Suppressor macrophage treated with lipopolysaccharide for 4 hours (primary cell): ENCODE data around the gene CCDC177.

ENCODE experiments used
- DNase-seq: peaks from one replicate; pipeline ENCODE4 v3.0.0-alpha.2; 2020

Gene CCDC177

GRCh38 chr14:69574263-69574953, at the start of gene CCDC177:
TSS of gene CCDC177 (minus strand) at chr14:69574871. CDS start at chr14:69573622, 1,249 bp downstream.
- DNase-seq = peak; percentile 65

- peak; percentile 65 for DNase-seq
Measured at GRCh38 chr14:69624136-69624535, 49.5 kb upstream of the CCDC177 start.

GRCh38 chr14:69620981-69621380, 46.3 kb upstream of the CCDC177 start:
- no peak for DNase-seq

GRCh38 chr14:69620211-69620611, 45.5 kb upstream of the CCDC177 start:
- DNase-seq = peak; percentile 57

GRCh38 chr14:69619012-69619411, 44.3 kb upstream of the CCDC177 start:
- DNase-seq = peak; percentile 53

GRCh38 chr14:69617796-69618195, 43.1 kb upstream of the CCDC177 start:
- no peak for DNase-seq

- DNase-seq = no peak
Measured at GRCh38 chr14:69616408-69616773, 41.7 kb upstream of the CCDC177 start.

- DNase-seq = peak; percentile 91
Measured at GRCh38 chr14:69615496-69616407, 41.1 kb upstream of the CCDC177 start.

- DNase-seq = no peak
Measured at GRCh38 chr14:69615121-69615495, 40.4 kb upstream of the CCDC177 start.

GRCh38 chr14:69614592-69614991, 39.9 kb upstream of the CCDC177 start:
- DNase-seq = peak; percentile 92

- no peak for DNase-seq
Measured at GRCh38 chr14:69613312-69614073, 38.8 kb upstream of the CCDC177 start.

GRCh38 chr14:69612783-69613130, 38.1 kb upstream of the CCDC177 start:
- DNase-seq = no peak

- DNase-seq = peak; percentile 68
Measured at GRCh38 chr14:69612014-69612782, 37.5 kb upstream of the CCDC177 start.

GRCh38 chr14:69611172-69612013, 36.7 kb upstream of the CCDC177 start, which contains the start of gene SUSD6:
TSS of gene SUSD6 (plus strand) at chr14:69611596. CDS start at chr14:69658593, 46,997 bp downstream.
- DNase-seq = peak; percentile 96

- DNase-seq = no peak
Measured at GRCh38 chr14:69610874-69611171, 36.2 kb upstream of the CCDC177 start.

GRCh38 chr14:69610020-69610873, 35.6 kb upstream of the CCDC177 start:
- DNase-seq = no peak

- DNase-seq = peak; percentile 54
Measured at GRCh38 chr14:69606258-69607184, 31.9 kb upstream of the CCDC177 start.

GRCh38 chr14:69605738-69606137, 31.1 kb upstream of the CCDC177 start:
- DNase-seq = peak; percentile 65

- DNase-seq = no peak
Measured at GRCh38 chr14:69600304-69600891, 25.7 kb upstream of the CCDC177 start.
